Right renal pelvis (tissue), 4 donors: ENCODE measurements around the gene MSI2. TPM values are rescaled to one million over a fixed set of nuclear protein-coding genes. Genes with fewer than 3 reads are reported as not detected.

Source experiments
- DNase-seq, 4 donors: peaks; one replicate each; pipeline ENCODE4 v3.0.0-alpha.2; 2013; ENCODE audit warnings: low read depth in 4 of 4, low spot score in 3 of 4, missing footprints in 1 of 4
- polyA plus RNA-seq, 4 donors: library from polyadenylated mRNA; unstranded; fragments of 120-200 nt; gene quantifications; one replicate each; pipeline ENCODE4 v1.2.1, GENCODE V29; 2013; ENCODE audit not compliant: insufficient read length in 4 of 4

The MSI2 gene
- polyA plus RNA-seq, 4 donors: 87.4 to 99.4 (median 98.4) TPM

GRCh38 chr17:57313097-57313835, 56.9 kb downstream of the MSI2 start:
- no peak for DNase-seq

DNA sequence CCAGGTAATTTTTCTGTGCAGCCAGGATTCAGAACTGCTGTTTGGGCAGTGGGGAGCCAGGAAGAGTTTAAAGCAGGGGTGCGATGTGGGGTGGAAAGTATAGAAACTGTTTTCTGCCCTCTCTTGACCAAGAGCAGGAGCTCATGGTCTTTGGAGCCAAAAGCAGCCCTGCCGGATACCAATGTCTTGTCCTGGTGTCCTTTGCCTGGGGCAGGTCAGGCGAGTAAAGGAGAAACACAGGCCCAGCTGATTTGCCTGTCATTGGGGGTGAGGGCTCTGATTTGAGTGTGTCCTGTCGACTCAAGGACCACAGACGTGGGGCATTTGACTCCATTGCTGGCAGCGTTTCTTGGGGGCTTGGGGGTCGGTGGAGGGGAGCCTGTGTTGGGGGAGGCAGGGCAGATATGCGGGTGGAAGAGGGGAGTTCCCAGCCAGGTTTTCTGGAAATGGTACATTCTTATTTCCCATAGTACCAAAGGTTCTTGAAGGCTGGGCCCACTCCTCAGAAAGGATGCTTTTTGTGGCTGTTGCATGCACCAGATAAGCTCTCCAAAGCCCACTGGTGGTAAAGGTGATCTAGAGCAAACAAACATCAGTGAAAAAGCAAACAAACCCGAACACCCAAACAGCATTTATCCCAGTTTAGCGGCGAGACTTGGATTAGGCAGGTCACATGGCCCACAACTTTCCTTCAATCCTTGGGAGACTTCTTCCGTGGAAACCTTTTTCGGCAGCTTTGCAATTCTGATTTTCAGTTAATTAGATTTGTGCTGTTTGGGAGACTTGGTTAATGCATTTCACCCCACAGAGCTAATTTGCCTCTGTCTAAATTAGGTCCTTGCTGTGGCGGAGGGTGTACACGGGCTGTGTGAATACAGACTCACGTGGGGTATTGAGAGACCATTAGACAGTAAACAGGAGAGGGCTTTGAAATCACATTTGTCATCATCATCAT, 59.0 kb downstream of the MSI2 start:
- DNase-seq: no peak

GRCh38 chr17:57316361-57316760, 60.0 kb downstream of the MSI2 start:
- no peak for DNase-seq

DNA sequence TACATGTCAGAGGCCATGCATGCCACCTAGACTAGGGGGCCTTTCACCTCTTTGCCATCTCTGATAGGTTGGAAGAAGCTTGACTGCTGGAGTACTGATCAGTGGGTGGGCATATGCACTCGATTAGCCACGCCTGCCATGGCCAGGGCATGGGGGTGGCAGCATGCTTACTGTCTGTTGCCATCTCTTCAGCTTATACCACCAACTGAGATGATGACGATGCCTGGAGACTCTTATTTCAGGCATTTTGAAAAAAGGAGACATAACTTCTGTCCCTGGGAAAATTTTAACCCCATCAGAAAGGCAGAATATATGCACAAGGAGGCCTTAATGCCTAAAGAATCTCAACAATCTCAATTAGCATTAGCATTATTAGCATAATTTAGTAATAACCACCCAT, 60.8 kb downstream of the MSI2 start:
- DNase-seq: no peak

DNA sequence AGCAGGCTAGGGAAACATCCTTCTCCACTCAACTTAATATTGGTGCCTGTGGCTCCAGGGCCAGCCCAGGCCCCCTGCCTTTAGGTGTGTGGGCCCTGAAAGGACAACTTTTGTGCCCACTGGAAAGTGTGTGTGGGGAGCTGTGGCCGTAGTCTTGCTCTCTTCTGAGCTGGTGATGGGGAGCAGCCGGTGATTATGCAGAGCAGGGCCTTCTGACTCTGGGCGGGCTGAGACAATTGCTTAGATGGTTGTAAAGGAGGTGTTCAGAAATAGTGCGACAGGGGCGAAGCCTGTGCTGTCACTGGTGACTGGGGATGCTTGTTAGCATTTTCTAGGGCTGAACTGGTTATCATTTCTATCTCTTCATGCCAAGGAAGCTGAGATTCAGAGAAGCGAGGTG, 62.6 kb downstream of the MSI2 start:
- DNase-seq: no peak

DNA sequence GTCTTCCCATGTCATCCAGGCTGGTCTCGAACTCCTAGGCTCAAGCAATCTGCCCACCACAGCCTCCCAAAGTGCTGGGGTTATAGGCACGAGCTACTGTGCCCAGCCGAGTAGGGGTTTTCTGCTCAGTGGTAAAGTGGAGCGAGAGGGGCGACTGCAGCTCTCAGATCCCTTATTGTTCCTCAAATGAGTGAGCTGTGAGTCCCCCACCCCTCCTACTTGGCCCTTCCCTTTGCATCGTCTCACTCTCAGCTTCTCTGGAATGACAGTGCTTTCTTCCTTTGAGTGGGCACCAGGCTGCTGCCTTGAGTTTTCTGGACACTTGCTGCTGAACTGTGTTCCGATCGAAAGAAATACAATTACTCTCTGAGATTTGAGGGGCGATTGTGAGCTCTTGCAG, 63.5 kb downstream of the MSI2 start:
- DNase-seq: no peak

GRCh38 chr17:57323391-57323790, 67.1 kb downstream of the MSI2 start:
- no peak for DNase-seq

DNA sequence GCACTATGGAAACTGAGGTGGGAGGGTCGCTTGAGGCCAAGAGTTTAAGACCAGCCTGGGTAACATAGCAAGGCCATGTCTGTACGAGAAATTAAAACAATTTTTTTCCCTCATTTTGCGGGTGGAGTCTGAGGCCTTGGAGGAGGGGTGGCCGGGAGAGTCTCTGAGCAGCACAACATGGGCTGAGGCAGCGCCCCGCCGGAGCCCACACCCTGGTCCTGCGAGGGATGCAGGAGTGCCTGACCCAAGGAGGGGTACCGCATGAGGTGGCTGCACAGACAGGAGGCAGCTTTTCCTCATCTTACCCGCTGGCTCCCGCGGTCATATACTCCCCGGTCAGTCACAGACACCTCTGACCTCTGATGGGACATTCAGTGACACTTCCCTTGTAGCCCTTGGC, 67.7 kb downstream of the MSI2 start:
- DNase-seq: no peak

DNA sequence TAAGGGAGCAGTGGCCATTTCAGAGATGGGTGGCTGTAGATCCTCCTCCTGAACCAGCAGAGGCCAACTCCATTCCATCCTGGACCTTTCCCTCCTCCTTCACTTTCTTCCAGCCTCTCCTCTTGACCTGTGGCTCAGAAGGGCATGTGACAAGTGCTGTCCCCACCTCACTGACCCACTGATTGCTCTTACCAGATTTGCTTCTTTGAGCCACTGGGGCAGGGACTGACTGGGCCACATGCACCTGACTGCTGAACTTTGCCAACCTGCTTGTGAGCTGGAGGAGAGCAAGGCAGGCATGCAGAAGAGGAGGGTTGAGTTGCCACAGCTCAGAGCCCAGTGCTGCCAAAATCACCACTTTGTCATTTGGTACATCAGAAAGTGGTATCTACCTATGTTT, 68.3 kb downstream of the MSI2 start:
- no peak for DNase-seq

GRCh38 chr17:57326336-57326735, 70.0 kb downstream of the MSI2 start:
- no peak for DNase-seq

- no peak for DNase-seq
These were observed 70.4 kb downstream of the MSI2 start for GRCh38 chr17:57326764-57327163.

GRCh38 chr17:57327176-57327970, 71.0 kb downstream of the MSI2 start:
- DNase-seq: no peak

DNA sequence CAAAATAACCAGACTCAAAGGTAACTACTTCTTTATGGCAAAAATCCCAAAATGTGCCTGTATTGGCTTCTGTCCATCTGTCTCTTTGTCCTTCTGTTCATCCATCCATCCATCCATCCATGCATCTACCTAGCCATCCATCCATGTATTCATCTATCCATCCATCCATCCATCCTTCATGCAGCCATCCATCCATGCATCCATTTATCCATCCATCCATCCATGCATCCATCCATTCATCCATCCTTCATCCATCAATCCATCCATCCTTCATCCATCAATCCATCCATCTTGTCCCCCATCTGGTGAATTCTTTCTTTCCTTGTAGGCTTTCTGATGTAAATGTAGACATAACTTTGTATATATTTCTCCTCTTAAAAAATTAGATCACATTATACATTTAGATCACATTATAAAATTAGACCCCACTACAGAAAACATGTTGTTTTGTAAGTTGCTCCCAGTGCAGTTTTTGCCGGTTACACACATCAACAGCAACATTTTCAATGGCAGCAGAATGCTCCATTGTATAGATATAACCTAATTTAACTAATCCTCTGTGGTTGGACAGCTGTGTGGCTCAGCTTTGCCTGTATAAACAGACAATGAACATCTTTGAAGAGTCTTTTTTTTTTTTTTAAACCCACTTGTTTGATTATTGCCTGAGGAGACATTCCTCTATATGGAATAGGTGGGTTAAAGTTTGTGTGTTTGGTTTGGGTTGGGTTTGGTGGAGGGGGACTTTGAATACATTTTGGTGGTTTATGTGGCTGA, 72.0 kb downstream of the MSI2 start:
- DNase-seq: no peak

GRCh38 chr17:57329380-57330214, 73.3 kb downstream of the MSI2 start:
- peak in 1 of 4 donors; percentile 19 for DNase-seq

- DNase-seq: no peak
These were observed 74.3 kb downstream of the MSI2 start for GRCh38 chr17:57330587-57330986.

GRCh38 chr17:57331423-57331822, 75.1 kb downstream of the MSI2 start:
- no peak for DNase-seq

DNA sequence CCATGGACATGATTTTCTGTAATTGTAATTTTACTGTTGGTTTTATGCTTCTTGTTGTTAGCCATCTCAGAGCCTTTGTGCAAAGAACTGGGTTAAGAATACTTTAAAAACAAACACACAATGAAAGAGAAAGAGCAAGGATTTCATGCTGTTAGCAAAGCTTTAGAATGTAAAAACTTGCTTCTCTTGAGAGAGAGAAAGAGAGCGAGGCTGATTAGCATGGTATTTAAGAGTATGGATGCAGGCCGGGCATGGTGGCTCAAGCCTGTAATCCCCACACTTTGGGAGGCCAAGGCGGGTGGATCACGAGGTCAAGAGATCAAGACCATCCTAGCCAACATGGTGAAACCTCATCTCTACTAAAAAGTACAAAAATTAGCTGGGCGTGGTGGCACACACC, 76.2 kb downstream of the MSI2 start:
- DNase-seq: no peak

DNA sequence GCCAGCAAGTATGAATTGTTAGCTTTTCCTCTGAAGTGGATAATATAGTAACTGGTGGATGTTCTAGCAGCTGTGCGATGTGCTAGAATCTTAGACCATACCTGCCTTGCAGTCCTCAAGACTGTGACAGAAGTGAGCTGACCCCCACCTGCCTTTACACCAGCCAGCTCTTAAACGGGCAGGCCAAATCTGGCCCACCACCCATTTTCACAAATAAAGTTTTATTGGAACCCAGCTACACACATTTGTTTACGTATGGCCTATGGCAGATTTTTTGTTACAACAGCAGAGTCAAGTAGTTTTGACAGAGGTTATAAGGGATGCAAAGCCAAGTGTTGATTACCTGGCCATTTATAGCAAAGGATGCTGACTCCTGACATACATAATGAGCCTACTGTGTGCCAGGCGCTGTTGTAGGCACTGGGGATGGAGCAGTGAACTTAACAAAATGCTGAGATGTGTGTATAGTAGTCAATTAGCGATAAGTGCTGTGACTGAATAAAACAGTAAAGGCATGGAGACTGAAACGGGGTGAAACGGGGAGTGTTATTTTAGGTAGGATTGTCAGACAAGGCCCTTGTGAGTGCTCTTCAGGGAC, 79.0 kb downstream of the MSI2 start:
- DNase-seq: no peak

GRCh38 chr17:57337390-57337789, 81.1 kb downstream of the MSI2 start:
- no peak for DNase-seq
